ENCODE results near the gene THRSP. TPM values are rescaled to one million over a fixed set of nuclear protein-coding genes. Genes with fewer than 3 reads are reported as not detected.

THRSP gene
- total RNA-seq, 4 donors from 2014 or later = not detected

GRCh38 chr11:78031629-78032028 is 32.0 kb upstream of the THRSP start:
- no peak for TF ChIP-seq EP300 (IDR thresholded peaks at IDR 0.05; ENCODE audit: low read depth)
- no peak for TF ChIP-seq POLR2AphosphoS5 (IDR thresholded peaks at IDR 0.05)
- TF ChIP-seq, protein P1, sequence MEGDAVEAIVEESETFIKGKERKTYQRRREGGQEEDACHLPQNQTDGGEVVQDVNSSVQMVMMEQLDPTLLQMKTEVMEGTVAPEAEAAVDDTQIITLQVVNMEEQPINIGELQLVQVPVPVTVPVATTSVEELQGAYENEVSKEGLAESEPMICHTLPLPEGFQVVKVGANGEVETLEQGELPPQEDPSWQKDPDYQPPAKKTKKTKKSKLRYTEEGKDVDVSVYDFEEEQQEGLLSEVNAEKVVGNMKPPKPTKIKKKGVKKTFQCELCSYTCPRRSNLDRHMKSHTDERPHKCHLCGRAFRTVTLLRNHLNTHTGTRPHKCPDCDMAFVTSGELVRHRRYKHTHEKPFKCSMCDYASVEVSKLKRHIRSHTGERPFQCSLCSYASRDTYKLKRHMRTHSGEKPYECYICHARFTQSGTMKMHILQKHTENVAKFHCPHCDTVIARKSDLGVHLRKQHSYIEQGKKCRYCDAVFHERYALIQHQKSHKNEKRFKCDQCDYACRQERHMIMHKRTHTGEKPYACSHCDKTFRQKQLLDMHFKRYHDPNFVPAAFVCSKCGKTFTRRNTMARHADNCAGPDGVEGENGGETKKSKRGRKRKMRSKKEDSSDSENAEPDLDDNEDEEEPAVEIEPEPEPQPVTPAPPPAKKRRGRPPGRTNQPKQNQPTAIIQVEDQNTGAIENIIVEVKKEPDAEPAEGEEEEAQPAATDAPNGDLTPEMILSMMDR (IDR thresholded peaks at IDR 0.05) = no peak
- TF ChIP-seq POLR2A (IDR thresholded peaks at IDR 0.05) = no peak
- in situ Hi-C loops (cut with MboI; ENCODE audit: low pct_ligation_motif_present in 1 of 4, low pct_unique_long_range_greater_than_20kb in 1 of 4, low sequenced_read_pairs in 3 of 4) (no loop called here), intact Hi-C loops (cut with DNase I; ENCODE audit: low total_unique reads) (no loop called here)
- Histone ChIP-seq H3K27me3 (no peaks in the 10 kb centered on the region), H3K27ac (no peak overlapping the region), H3K4me3 (no peak overlapping the region), H3K4me1 (peaks cover 4 to 23% (median 9%) of the 10 kb centered on the region in 4 donors), H3K36me3 (no peaks in the 10 kb centered on the region), H3K9me3 (no peaks in the 10 kb centered on the region)
- 89% methylated on average over 3 of the region's 3 CpGs; no CpG with 5 or more reads in 1 of the 2 donors for WGBS, 2 donors (ENCODE audit: low coverage in 1 of 2)
- DNase-seq = no peak

- Histone ChIP-seq H3K4me1 (peaks cover 4 to 23% (median 11%) of the 10 kb centered on the region in 4 donors), H3K36me3 (no peaks in the 10 kb centered on the region), H3K27me3 (no peaks in the 10 kb centered on the region), H3K9me3 (no peaks in the 10 kb centered on the region), H3K4me3 (no peak overlapping the region), H3K27ac (no peak overlapping the region)
- no peak for DNase-seq
- in situ Hi-C loops (cut with MboI; ENCODE audit: low pct_ligation_motif_present in 1 of 4, low pct_unique_long_range_greater_than_20kb in 1 of 4, low sequenced_read_pairs in 3 of 4) (no loop called here), intact Hi-C loops (cut with DNase I; ENCODE audit: low total_unique reads) (no loop called here)
- no peak for TF ChIP-seq POLR2A (IDR thresholded peaks at IDR 0.05)
- no peak for TF ChIP-seq POLR2AphosphoS5 (IDR thresholded peaks at IDR 0.05)
- TF ChIP-seq, protein P1 (IDR thresholded peaks at IDR 0.05) = no peak
- TF ChIP-seq EP300 (IDR thresholded peaks at IDR 0.05; ENCODE audit: low read depth) = no peak
Observed at GRCh38 chr11:78032090-78032489, 31.6 kb upstream of the THRSP start.

- WGBS, 2 donors (ENCODE audit: low coverage in 1 of 2) = 56 to 57% methylated on average over 2 to 4 of the region's 4 CpGs
- intact Hi-C loops (cut with DNase I; ENCODE audit: low total_unique reads) = no loop called here
- Histone ChIP-seq H3K9me3 (no peaks in the 10 kb centered on the region), H3K4me3 (no peak overlapping the region), H3K27me3 (no peaks in the 10 kb centered on the region), H3K36me3 (no peaks in the 10 kb centered on the region), H3K4me1 (peaks cover 9 to 32% (median 19%) of the 10 kb centered on the region in 4 donors), H3K27ac (no peak overlapping the region)
- in situ Hi-C loops (cut with MboI; ENCODE audit: low pct_ligation_motif_present in 1 of 4, low pct_unique_long_range_greater_than_20kb in 1 of 4, low sequenced_read_pairs in 3 of 4) = no loop called here
- TF ChIP-seq EP300 (IDR thresholded peaks at IDR 0.05; ENCODE audit: low read depth) = no peak
- no peak for TF ChIP-seq POLR2AphosphoS5 (IDR thresholded peaks at IDR 0.05)
- no peak for TF ChIP-seq POLR2A (IDR thresholded peaks at IDR 0.05)
- TF ChIP-seq, protein P1 (IDR thresholded peaks at IDR 0.05) = no peak
- no peak for DNase-seq
Observed at GRCh38 chr11:78033040-78033439, 30.6 kb upstream of the THRSP start.

DNA sequence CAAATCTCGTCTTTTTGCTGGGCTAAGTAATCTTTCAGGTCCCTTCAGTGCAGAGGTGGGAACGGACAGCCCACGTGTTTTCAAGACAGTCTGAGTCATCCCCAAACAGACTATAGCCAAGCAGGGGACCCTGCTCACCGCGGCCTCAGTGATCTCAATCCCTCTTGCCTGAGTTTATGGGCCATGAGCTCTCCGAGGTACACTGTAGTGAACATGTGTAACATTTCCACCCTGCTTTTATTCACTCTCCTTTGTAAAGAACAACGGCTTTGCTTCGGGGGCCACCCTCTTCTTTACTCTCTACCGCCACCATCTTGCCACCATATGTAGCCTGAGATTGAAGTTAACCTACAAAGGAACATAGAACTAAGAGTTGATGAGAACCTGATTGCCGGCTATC is 29.0 kb upstream of the THRSP start:
- 73 to 77% methylated on average over 3 to 10 of the region's 10 CpGs for WGBS, 2 donors (ENCODE audit: low coverage in 1 of 2)
- TF ChIP-seq, protein P1 (IDR thresholded peaks at IDR 0.05) = no peak
- TF ChIP-seq EP300 (IDR thresholded peaks at IDR 0.05; ENCODE audit: low read depth) (no peak), POLR2A (IDR thresholded peaks at IDR 0.05) (no peak), POLR2AphosphoS5 (IDR thresholded peaks at IDR 0.05) (no peak)
- intact Hi-C loops (cut with DNase I; ENCODE audit: low total_unique reads) = no loop called here
- Histone ChIP-seq H3K9me3 (no peaks in the 10 kb centered on the region), H3K4me1 (peaks cover 12 to 46% (median 31%) of the 10 kb centered on the region in 4 donors), H3K36me3 (no peaks in the 10 kb centered on the region), H3K4me3 (no peak overlapping the region), H3K27ac (no peak overlapping the region), H3K27me3 (no peaks in the 10 kb centered on the region)
- DNase-seq = no peak
- in situ Hi-C loops (cut with MboI; ENCODE audit: low pct_ligation_motif_present in 1 of 4, low pct_unique_long_range_greater_than_20kb in 1 of 4, low sequenced_read_pairs in 3 of 4) = no loop called here
